PC-9 (cell line): ENCODE measurements around the gene LBP. TPM values are rescaled to one million over a fixed set of nuclear protein-coding genes. Genes with fewer than 3 reads are reported as not detected.
A peak's percentile ranks its signal among the peaks of the same experiment; 100 is the strongest.

Experiments
- BruUV-seq: library from RNA; stranded (reverse); fragments of 400-500 nt; replicated peaks from 2 replicates; lab custom pipeline; 2021; lab: Mats Ljungman, UMichigan
- CTCF ChIA-PET: fragments of 300-600 bp; sonication (Branson Sonifier 250); formaldehyde crosslinking; loops from one replicate; lab custom pipeline; 2022; ENCODE audit warnings: antibody characterized with exemption; lab: Charles Lee
- POLR2A ChIA-PET: fragments of 300-600 bp; sonication (Branson Sonifier 250); formaldehyde crosslinking; loops from one replicate; lab custom pipeline; 2022; ENCODE audit warnings: antibody characterized with exemption; ENCODE audit not compliant: unreplicated experiment; lab: Charles Lee
- DNase-seq, 2 experiments: peaks; one replicate each; pipeline versions ENCODE4 v3.0.0 to v3.0.0-alpha.2; 2015 to 2022; ENCODE audit warnings: mixed read lengths in 1 of 2
- H2AFZ ChIP-seq: fragments of 200-600 bp; sonication (generic); 2 replicates; pipeline ENCODE4 v1.8.1; 2017; ENCODE audit warnings: antibody characterized with exemption
- H3F3A ChIP-seq: fragments of 200-600 bp; sonication (generic); 2 replicates; pipeline ENCODE4 v1.8.1; 2017; ENCODE audit warnings: antibody characterized with exemption, mild to moderate bottlenecking, low read depth; ENCODE audit not compliant: insufficient read depth
- H3K27ac ChIP-seq: fragments of 200-600 bp; sonication (generic); 2 replicates; pipeline ENCODE4 v1.6.1; 2016; ENCODE audit warnings: mixed run types
- H3K27me3 ChIP-seq: fragments of 200-600 bp; sonication (generic); 2 replicates; pipeline ENCODE4 v1.6.1; 2016; ENCODE audit warnings: low read depth, mixed run types; ENCODE audit not compliant: insufficient read depth
- H3K36me3 ChIP-seq: fragments of 200-600 bp; sonication (generic); 2 replicates; pipeline ENCODE4 v1.6.1; 2016; ENCODE audit warnings: low read depth, mixed run types
- H3K4me1 ChIP-seq: fragments of 200-600 bp; sonication (generic); replicated peaks from 2 replicates; pipeline ENCODE4 v1.6.1; 2016; ENCODE audit warnings: mixed run types; ENCODE audit not compliant: insufficient read depth
- H3K4me2 ChIP-seq: fragments of 200-600 bp; sonication (generic); 2 replicates; pipeline ENCODE4 v1.6.1; 2017; ENCODE audit warnings: mixed run types
- H3K4me3 ChIP-seq: fragments of 200-600 bp; sonication (generic); 2 replicates; pipeline ENCODE4 v1.6.1; 2016; ENCODE audit warnings: mixed run types
- H3K79me2 ChIP-seq: fragments of 200-600 bp; sonication (generic); 2 replicates; pipeline ENCODE4 v1.6.1; 2017; ENCODE audit warnings: low read depth, mixed run types
- H3K9me2 ChIP-seq: fragments of 200-600 bp; sonication (generic); 2 replicates; pipeline ENCODE4 v1.8.1; 2017; ENCODE audit warnings: mild to moderate bottlenecking; ENCODE audit not compliant: insufficient read depth
- H3K9me3 ChIP-seq: fragments of 200-600 bp; sonication (generic); 2 replicates; pipeline ENCODE4 v1.8.1; 2016; ENCODE audit warnings: low read depth; ENCODE audit not compliant: insufficient read depth
- H4K20me1 ChIP-seq: fragments of 200-600 bp; sonication (generic); 2 replicates; pipeline ENCODE4 v1.8.1; 2017; ENCODE audit not compliant: insufficient read depth
- CTCF ChIP-seq: fragments of 200-600 bp; sonication (generic); conservative IDR thresholded peaks from 2 replicates; pipeline ENCODE4 v1.6.1; 2017; ENCODE audit warnings: mixed run types, antibody characterized with exemption, mild to moderate bottlenecking, moderate library complexity
- EZH2 ChIP-seq: fragments of 200-600 bp; sonication (generic); IDR thresholded peaks from 2 replicates; pipeline ENCODE4 v1.8.0; 2017; ENCODE audit warnings: antibody characterized with exemption, low read depth
- intact Hi-C: fragments of 100-400 bp; cut with micrococcal nuclease; formaldehyde crosslinking; loops from one replicate; pipeline ENCODE4 v1.10.0; 2022; ENCODE audit not compliant: unreplicated experiment
- total RNA-seq: library from RNA; stranded (reverse); gene quantifications from 2 replicates; pipeline ENCODE4 v1.2.3, GENCODE V29; 2021

LBP gene
- total RNA-seq, 1 experiment from 2014 or later = not detected

GRCh38 chr20:38355161-38356012 lies 9.1 kb downstream of the LBP start:
- CTCF ChIA-PET = no interaction called here

GRCh38 chr20:38357653-38358207 lies 11.4 kb downstream of the LBP start:
- no peaks in the 10 kb centered on the region for H3K9me2 ChIP-seq
- no peak overlapping the region for H3K4me3 ChIP-seq
- intact Hi-C loops = no loop called here
- CTCF ChIA-PET = no interaction called here
- no peaks in the 10 kb centered on the region for H4K20me1 ChIP-seq
- H3F3A ChIP-seq = no peaks in the 10 kb centered on the region
- H3K4me1 ChIP-seq = no peaks in the 10 kb centered on the region
- no peak overlapping the region for H3K4me2 ChIP-seq
- no peak overlapping the region for H3K27ac ChIP-seq
- no peaks in the 10 kb centered on the region for H3K79me2 ChIP-seq
- POLR2A ChIA-PET = interaction anchor here (0.7 kb wide), 1 partner anchor 1174 kb away, joined by 3 read pairs; no protein-coding TSS in a partner anchor
- TF ChIP-seq EZH2 (no peak), CTCF (no peak)
- H3K9me3 ChIP-seq = no peaks in the 10 kb centered on the region
- BruUV-seq = no TSS peak
- no peaks in the 10 kb centered on the region for H3K27me3 ChIP-seq
- DNase-seq = peak in 1 of 2 experiments; percentile 58
- no peak overlapping the region for H2AFZ ChIP-seq
- H3K36me3 ChIP-seq = no peaks in the 10 kb centered on the region

More at GRCh38 chr20:38355161-38356012, 9.1 kb downstream of the LBP start:
- Histone ChIP-seq H3F3A (no peaks in the 10 kb centered on the region), H3K27ac (no peak overlapping the region), H3K4me2 (no peak overlapping the region), H4K20me1 (no peaks in the 10 kb centered on the region), H3K9me2 (no peaks in the 10 kb centered on the region), H3K79me2 (no peaks in the 10 kb centered on the region), H3K36me3 (no peaks in the 10 kb centered on the region), H3K4me1 (no peaks in the 10 kb centered on the region), H3K27me3 (no peaks in the 10 kb centered on the region), H3K4me3 (no peak overlapping the region), H2AFZ (no peak overlapping the region), H3K9me3 (no peaks in the 10 kb centered on the region)
- intact Hi-C loops = no loop called here
- DNase-seq = no peak
- POLR2A ChIA-PET = no interaction called here
- no peak for TF ChIP-seq CTCF
- TF ChIP-seq EZH2 = no peak
- no TSS peak for BruUV-seq

GRCh38 chr20:38358556-38358955 lies 12.3 kb downstream of the LBP start:
- H3K9me2 ChIP-seq = no peaks in the 10 kb centered on the region
- intact Hi-C loops = no loop called here
- BruUV-seq = no TSS peak
- no peaks in the 10 kb centered on the region for H3K9me3 ChIP-seq
- ChIA-PET CTCF (no interaction called here), POLR2A (no interaction called here)
- TF ChIP-seq CTCF = no peak
- no peak for TF ChIP-seq EZH2
- H3K4me1 ChIP-seq = no peaks in the 10 kb centered on the region
- H3F3A ChIP-seq = no peaks in the 10 kb centered on the region
- no peaks in the 10 kb centered on the region for H3K36me3 ChIP-seq
- no peaks in the 10 kb centered on the region for H3K79me2 ChIP-seq
- no peak overlapping the region for H3K4me3 ChIP-seq
- no peak overlapping the region for H3K27ac ChIP-seq
- no peaks in the 10 kb centered on the region for H3K27me3 ChIP-seq
- DNase-seq = no peak
- H2AFZ ChIP-seq = no peak overlapping the region
- no peaks in the 10 kb centered on the region for H4K20me1 ChIP-seq
- H3K4me2 ChIP-seq = no peak overlapping the region
